Stimulated activated CD8-positive, alpha-beta memory T cell treated with anti-CD3 and anti-CD28 coated beads, Interleukin-2, amount 100 ng/mL, for 1 hour (primary cell): ENCODE data around the gene PCGF3.
"Not testable (repeated sequence)": the region's sequence is repeated elsewhere in the genome, so short reads cannot be mapped to it uniquely, and the experiment has no call there.

ENCODE experiments used
- DNase-seq, 2 donors: peaks; one replicate each; pipeline ENCODE4 v3.0.0-alpha.2; 2020; ENCODE audit warnings: low read depth in 2 of 2

The PCGF3 gene

GRCh38 chr4:668219-668618, 37.4 kb upstream of the PCGF3 start:
- DNase-seq, result not testable (repeated sequence)

- DNase-seq, result not testable (repeated sequence)
Observed at GRCh38 chr4:669806-670559, 35.6 kb upstream of the PCGF3 start.

GRCh38 chr4:671769-672168, 33.9 kb upstream of the PCGF3 start:
- DNase-seq, result no peak

DNA sequence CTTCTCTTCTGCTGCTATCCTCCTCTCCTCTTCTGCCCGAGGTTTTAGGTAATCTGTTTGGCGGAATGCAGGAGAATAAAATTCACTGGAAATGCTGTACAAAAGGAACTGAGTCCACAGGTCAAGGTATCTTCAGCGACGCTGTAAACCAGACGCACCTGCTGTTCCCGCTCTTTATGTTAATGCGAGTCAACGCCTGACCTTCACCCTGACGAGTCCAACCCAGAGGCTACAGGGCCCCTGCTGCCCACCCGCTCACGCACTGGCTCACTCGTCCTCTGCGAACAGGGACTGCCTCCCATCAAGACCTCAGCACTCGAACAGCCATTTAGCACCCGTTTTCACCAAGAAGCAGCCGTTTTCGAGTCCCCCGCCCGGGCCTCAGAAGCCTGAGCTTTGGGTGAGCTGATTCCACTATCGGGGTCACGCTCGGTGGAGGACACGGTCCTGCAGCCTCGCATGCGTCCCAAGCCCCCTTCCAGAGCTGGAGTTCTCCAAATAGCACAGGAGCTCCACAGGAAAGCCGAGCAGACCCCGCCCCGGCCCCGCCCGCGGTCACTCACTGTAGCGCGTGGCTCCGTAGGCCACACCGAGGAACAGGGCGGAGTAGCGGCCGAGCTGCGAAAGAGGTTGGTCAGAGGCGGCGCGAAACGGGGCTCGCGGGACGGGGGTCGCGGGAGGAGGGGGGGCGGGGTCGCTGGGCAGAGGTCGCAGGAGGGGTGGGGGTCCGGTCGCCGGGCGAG, 32.1 kb upstream of the PCGF3 start:
- DNase-seq, result no peak

- DNase-seq, result peak; percentile 96 to 97
Observed at GRCh38 chr4:674172-675035, 31.2 kb upstream of the PCGF3 start, which contains the start of the genes ATP5ME and MYL5. Gene ATP5ME, minus strand, starts transcription at chr4:674276. Its CDS starts 29 bp downstream, at chr4:674247. Gene MYL5, plus strand, starts transcription at chr4:674542. Its CDS starts 3,485 bp downstream, at chr4:678027.

- DNase-seq, result no peak
Observed at GRCh38 chr4:675036-675882, 30.4 kb upstream of the PCGF3 start.

GRCh38 chr4:675980-676870, 29.4 kb upstream of the PCGF3 start:
- no peak for DNase-seq

DNA sequence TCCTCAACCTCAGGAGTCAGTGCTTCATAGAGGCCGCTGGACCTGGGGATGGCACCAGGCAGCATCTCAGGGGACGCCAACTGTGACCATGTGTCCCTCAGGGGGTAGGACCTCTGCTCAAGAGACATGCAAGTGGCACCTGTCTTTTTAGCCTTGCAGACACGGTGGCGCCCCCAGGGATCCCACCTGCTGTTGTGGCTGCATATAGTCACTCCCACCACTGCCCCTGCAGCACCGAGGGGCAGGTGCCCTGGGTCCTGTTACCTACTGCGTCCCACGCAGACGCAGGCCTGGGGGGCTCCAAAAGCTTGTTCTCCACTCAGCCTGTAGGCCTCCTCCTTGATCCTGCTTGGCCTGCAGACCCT, 28.8 kb upstream of the PCGF3 start:
- no peak for DNase-seq

DNA sequence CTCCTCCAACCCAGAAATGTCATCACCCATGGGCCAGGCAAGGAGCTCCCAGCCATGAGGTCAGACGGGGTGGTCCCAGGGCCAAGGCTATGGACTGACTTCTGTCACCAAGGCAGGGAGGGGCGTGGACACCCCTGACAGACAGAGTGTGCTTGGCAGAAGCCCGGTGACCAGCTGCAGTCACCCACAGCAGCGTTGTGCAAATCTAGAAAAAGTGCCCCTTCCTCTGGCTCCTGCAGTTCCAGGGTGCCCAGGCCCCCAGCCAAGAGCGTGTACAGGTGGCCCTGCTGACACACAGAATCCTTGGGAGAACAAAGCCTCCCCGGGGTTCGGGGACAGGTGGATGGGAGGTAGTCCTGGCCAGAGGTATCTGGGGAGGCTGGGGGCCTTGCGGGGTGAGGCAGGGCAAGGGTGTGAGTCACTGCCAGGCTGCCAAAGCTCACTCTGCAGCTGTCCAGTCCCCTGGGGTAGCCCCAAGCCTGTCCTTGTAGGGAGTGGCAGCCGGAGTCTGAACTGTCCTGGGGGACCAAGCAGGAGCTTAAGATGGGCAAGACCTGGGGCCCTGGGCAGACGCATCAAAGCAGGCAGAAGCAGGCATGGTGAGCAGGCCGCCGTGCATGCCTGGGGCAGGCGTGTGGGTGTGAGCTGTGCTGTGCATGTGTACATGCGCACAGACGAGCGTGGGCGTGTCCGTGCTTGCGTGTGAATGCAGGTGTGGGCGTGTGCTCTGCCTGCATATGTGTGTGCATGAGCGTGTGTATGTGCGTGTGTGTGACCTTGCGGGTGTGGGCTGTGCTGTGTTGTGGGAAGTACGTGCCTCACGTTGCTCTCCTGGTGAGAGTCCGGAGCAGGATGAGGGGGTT, 28.0 kb upstream of the PCGF3 start:
- DNase-seq, result no peak

GRCh38 chr4:678331-679103, 27.1 kb upstream of the PCGF3 start:
- no peak for DNase-seq

DNA sequence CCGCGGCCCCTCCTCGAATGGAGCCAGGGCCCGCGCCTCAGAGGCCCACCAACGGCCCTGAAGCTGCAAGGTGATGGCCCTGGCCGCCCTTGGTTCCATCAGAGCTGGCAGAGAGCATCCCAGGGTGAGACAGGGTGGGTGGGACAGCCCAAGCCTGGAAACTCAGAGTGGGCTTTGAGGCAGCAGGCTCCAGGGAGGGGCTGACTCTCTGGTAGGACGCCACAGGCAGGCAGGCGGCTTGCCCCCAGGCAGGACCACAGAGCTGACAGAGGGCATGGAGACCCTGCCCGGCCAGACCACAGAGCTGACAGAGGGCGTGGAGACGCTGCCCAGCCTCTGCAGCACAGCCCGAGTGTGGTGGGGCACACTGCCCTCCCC, 26.5 kb upstream of the PCGF3 start:
- DNase-seq, result no peak

GRCh38 chr4:679629-680028, 26.0 kb upstream of the PCGF3 start:
- DNase-seq, result no peak

DNA sequence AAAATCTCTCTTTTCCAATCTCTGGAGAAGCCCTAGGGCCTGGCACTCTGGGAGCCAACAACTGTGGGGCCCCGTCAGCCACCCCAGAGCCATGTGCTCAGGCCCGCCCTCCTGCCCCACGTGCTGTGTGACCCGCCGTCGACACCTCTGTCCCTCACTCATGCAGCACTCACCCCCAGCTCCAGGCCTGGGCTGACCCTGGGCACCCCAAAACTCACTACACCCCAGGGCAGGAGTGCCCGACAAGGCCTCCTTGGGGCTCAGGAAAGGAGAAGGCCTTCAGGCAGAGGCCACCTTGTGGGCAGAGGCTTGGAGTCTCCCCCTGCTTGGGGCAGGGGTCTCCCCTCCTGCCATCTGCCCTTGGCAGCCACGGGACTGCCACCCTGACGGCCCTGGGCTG, 25.5 kb upstream of the PCGF3 start:
- DNase-seq, result no peak

- DNase-seq, result no peak
Observed at GRCh38 chr4:680551-680927, 25.1 kb upstream of the PCGF3 start.

- no peak for DNase-seq
Observed at GRCh38 chr4:680928-681645, 24.5 kb upstream of the PCGF3 start.

- DNase-seq, result no peak
Observed at GRCh38 chr4:681736-682451, 23.7 kb upstream of the PCGF3 start.

- DNase-seq, result no peak
Observed at GRCh38 chr4:682490-683172, 23.0 kb upstream of the PCGF3 start.
